SH-SY5Y (cell line): Measurements from ENCODE around the gene FUOM.

ENCODE experiments used
- GATA2 ChIP-seq: IDR thresholded peaks from 2 replicates; pipeline ENCODE4 v1.6.1; 2011; ENCODE audit warnings: mild to moderate bottlenecking, low read depth, low read length
- GATA3 ChIP-seq: IDR thresholded peaks from 2 replicates; pipeline ENCODE4 v1.6.1; 2011; ENCODE audit warnings: low read depth, mild to moderate bottlenecking, low read length, moderate library complexity

DNA sequence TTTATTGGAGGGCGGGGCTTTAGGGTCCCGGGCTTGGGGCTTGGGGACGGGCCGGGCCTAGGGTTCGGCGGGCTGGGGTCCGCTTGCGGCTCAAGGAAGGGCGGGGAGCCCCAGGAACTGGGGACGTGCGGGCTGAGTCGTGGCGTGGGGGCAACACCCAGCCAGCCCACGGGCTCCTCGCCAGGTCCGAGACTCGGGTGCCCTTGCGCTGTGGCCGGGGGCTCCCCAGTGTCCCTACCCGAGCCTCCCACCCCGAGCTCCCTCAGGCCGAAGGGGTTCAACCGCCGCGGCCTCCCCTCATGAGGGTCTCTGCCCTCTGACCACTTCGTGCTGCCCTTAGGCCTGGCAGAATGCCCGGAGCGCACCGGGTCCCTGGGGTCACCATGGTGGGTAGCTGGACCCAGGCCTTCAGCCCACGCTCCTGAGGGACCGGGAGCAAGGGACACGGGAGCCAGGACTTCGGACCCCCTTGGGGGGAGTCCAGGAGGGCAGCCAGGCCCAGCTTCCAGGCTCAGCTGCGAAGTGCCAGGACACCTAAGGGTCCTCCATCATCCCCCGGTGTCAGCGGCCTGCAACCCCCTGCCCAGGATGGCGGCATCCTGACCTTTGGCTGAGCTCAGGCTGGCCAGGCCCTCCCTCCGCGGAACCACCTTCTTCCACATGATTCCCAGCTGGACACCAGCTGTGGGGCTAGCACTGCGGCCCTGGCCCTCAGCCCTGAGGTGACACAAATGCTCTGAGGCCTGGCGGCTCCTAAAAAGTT is 524 bp upstream of the FUOM start:
- no peak for TF ChIP-seq GATA2
- TF ChIP-seq GATA3 = no peak
